Panc1 (cell line): ENCODE results near the gene CRLF1. TPM values are rescaled to one million over a fixed set of nuclear protein-coding genes. Genes with fewer than 3 reads are reported as not detected.

Source experiments
- total RNA-seq: library from RNA; stranded (reverse); gene quantifications from one replicate; pipeline ENCODE4 v1.2.1, GENCODE V29; 2021; ENCODE audit not compliant: unreplicated experiment

CRLF1 gene
- total RNA-seq, 1 experiment from 2014 or later, result 3.5 TPM

Other genes with a start within 250 kb of the CRLF1 start
- gene GDF15, start 220.6 kb downstream of the CRLF1 start, total RNA-seq, result 335 TPM
- 0.15 TPM for gene LRRC25, start 209.2 kb downstream of the CRLF1 start, total RNA-seq
- 128 TPM for gene SSBP4, start 187.4 kb downstream of the CRLF1 start, total RNA-seq
- gene ISYNA1, start 168.7 kb downstream of the CRLF1 start, total RNA-seq, result 351 TPM
- gene ELL, start 84.7 kb downstream of the CRLF1 start, total RNA-seq, result 18.6 TPM
- gene FKBP8, start 63.2 kb downstream of the CRLF1 start, total RNA-seq, result 182 TPM
- 106 TPM for gene KXD1, start 48.9 kb downstream of the CRLF1 start, total RNA-seq
- 907 TPM for gene UBA52, start 34.9 kb downstream of the CRLF1 start, total RNA-seq
- gene REX1BD, start 18.0 kb downstream of the CRLF1 start, total RNA-seq, result 32.0 TPM
- gene TMEM59L, start 6.1 kb upstream of the CRLF1 start, total RNA-seq, result 2.4 TPM
- 4.4 TPM for gene KLHL26, start 30.2 kb upstream of the CRLF1 start, total RNA-seq
- gene CRTC1, start 76.9 kb upstream of the CRLF1 start, total RNA-seq, result 18.2 TPM
- 0.69 TPM for gene COMP, start 184.5 kb upstream of the CRLF1 start, total RNA-seq
- gene UPF1, start 225.2 kb upstream of the CRLF1 start, total RNA-seq, result 62.2 TPM